H1 (cell line): Measurements from ENCODE around the gene ENO3. TPM values are rescaled to one million over a fixed set of nuclear protein-coding genes. Genes with fewer than 3 reads are reported as not detected.

Experiments
- CTCF ChIA-PET: fragments of 300-600 bp; sonication (Branson Sonifier 250); formaldehyde crosslinking; loops from one replicate; lab custom pipeline; 2021; ENCODE audit not compliant: partially characterized antibody; lab: Charles Lee
- POLR2A ChIA-PET: fragments of 300-600 bp; sonication (Branson Sonifier 250); formaldehyde crosslinking; loops from one replicate; lab custom pipeline; 2021; ENCODE audit warnings: inconsistent platforms; ENCODE audit not compliant: partially characterized antibody; lab: Charles Lee
- DNase-seq, 2 experiments: peaks; one replicate each; pipeline versions ENCODE4 v3.0.0 to v3.0.0-alpha.2; 2010 to 2022; ENCODE audit warnings: low spot score in 2 of 2, low read depth in 1 of 2, mixed read lengths in 1 of 2
- FAIRE-seq: peaks from 2 replicates; lab custom pipeline; 2011; peaks lifted over from hg19 to GRCh38; lab: Jason Lieb, UNC
- H2AFZ ChIP-seq: 2 replicates; pipeline ENCODE4 v1.8.1; 2012; ENCODE audit warnings: low read length, inconsistent platforms
- H2AK5ac ChIP-seq: 2 replicates; pipeline ENCODE4 v1.6.1; 2013; ENCODE audit warnings: low read depth, low read length
- H2BK120ac ChIP-seq: replicated peaks from 2 replicates; pipeline ENCODE3; 2013; ENCODE audit warnings: low read depth, low read length, inconsistent platforms
- H2BK12ac ChIP-seq: 2 replicates; pipeline ENCODE4 v1.6.1; 2013; ENCODE audit warnings: low read depth, low read length
- H2BK15ac ChIP-seq: 2 replicates; pipeline ENCODE4 v1.6.1; 2013; ENCODE audit warnings: low read length
- H2BK20ac ChIP-seq: 2 replicates; pipeline ENCODE4 v1.6.1; 2013; ENCODE audit warnings: low read length
- H2BK5ac ChIP-seq: 2 replicates; pipeline ENCODE4 v1.6.1; 2013; ENCODE audit warnings: low read depth, low read length
- H3K14ac ChIP-seq: 2 replicates; pipeline ENCODE4 v1.6.1; 2013; ENCODE audit warnings: inconsistent platforms; ENCODE audit not compliant: insufficient read length
- H3K18ac ChIP-seq: 2 replicates; pipeline ENCODE4 v1.6.1; 2013; ENCODE audit warnings: low read length; ENCODE audit errors: extremely low read depth
- H3K23ac ChIP-seq: 2 replicates; pipeline ENCODE4 v1.6.1; 2013; ENCODE audit warnings: inconsistent platforms; ENCODE audit not compliant: insufficient read length
- H3K23me2 ChIP-seq: 2 replicates; pipeline ENCODE4 v1.6.1; 2013; ENCODE audit warnings: low read depth, low read length
- H3K27ac ChIP-seq: 2 replicates; pipeline ENCODE4 v1.6.1; 2011; ENCODE audit warnings: low read depth, low read length, inconsistent platforms
- H3K27me3 ChIP-seq, 4 experiments: replicated peaks in 1 of 4; 1 replicate in 1 of 4; 2 replicates in 3 of 4; pipeline versions ENCODE4 v1.6.1 to v1.8.1; 2011 to 2013; ENCODE audit warnings: low read length in 3 of 4, mild to moderate bottlenecking in 3 of 4, inconsistent platforms in 2 of 4, mixed read lengths in 2 of 4, moderate library complexity in 1 of 4; ENCODE audit not compliant: control insufficient read depth in 3 of 4, insufficient read depth in 3 of 4; ENCODE audit errors: extremely low read depth in 1 of 4
- H3K36me3 ChIP-seq, 4 experiments: 2 replicates each; pipeline versions ENCODE4 v1.6.1 to v1.8.1; 2011 to 2013; ENCODE audit warnings: mild to moderate bottlenecking in 4 of 4, low read length in 3 of 4, moderate library complexity in 2 of 4, control low read depth in 1 of 4, inconsistent platforms in 1 of 4; ENCODE audit not compliant: insufficient read depth in 4 of 4, control insufficient read depth in 2 of 4
- H3K4ac ChIP-seq: replicated peaks from 2 replicates; pipeline ENCODE3; 2013; ENCODE audit warnings: low read length, low read depth, mixed read lengths, inconsistent platforms; ENCODE audit not compliant: insufficient read length
- H3K4me1 ChIP-seq, 4 experiments: replicated peaks in 1 of 4; 1 replicate in 1 of 4; 2 replicates in 3 of 4; pipeline versions ENCODE4 v1.6.1 to v1.8.1; 2011 to 2013; ENCODE audit warnings: low read length in 3 of 4, inconsistent platforms in 2 of 4, mixed read lengths in 1 of 4; ENCODE audit not compliant: insufficient read depth in 4 of 4, control insufficient read depth in 3 of 4
- H3K4me2 ChIP-seq, 2 experiments: 2 replicates each; pipeline versions ENCODE4 v1.6.1 to v1.8.1; 2011 to 2013; ENCODE audit warnings: low read depth in 2 of 2, low read length in 2 of 2, control low read depth in 1 of 2, inconsistent platforms in 1 of 2, mild to moderate bottlenecking in 1 of 2; ENCODE audit not compliant: insufficient read depth in 1 of 2
- H3K4me3 ChIP-seq, 4 experiments: fragments of 200-600, 300-600 bp in 1 of 4; sonication (generic), shearing (Covaris generic), sonication (Bioruptor Twin) in 1 of 4; 2 replicates each; pipeline versions ENCODE4 v1.5.1 to v1.8.1; 2011 to 2016; ENCODE audit warnings: low read length in 4 of 4, low read depth in 3 of 4, control low read depth in 2 of 4, inconsistent platforms in 2 of 4, mild to moderate bottlenecking in 2 of 4, mixed read lengths in 1 of 4, moderate library complexity in 1 of 4; ENCODE audit not compliant: insufficient read depth in 2 of 4; ENCODE audit errors: extremely low read depth in 1 of 4
- H3K56ac ChIP-seq: replicated peaks from 2 replicates; pipeline ENCODE3; 2013; ENCODE audit warnings: low read depth, mild to moderate bottlenecking, mixed read lengths, low read length, inconsistent platforms; ENCODE audit not compliant: insufficient read length
- H3K79me1 ChIP-seq: 2 replicates; pipeline ENCODE4 v1.6.1; 2013; ENCODE audit warnings: low read depth, low read length, control low read depth
- H3K79me2 ChIP-seq, 2 experiments: 2 replicates each; pipeline versions ENCODE4 v1.6.1 to v1.8.1; 2012 to 2013; ENCODE audit warnings: low read length in 2 of 2, mild to moderate bottlenecking in 2 of 2, inconsistent platforms in 1 of 2; ENCODE audit not compliant: insufficient read depth in 2 of 2, control insufficient read depth in 1 of 2
- H3K9ac ChIP-seq, 4 experiments: replicated peaks in 1 of 4; 1 replicate in 1 of 4; 2 replicates in 3 of 4; pipeline versions ENCODE4 v1.6.1 to v1.8.1; 2011 to 2013; ENCODE audit warnings: low read depth in 3 of 4, low read length in 3 of 4, control low read depth in 2 of 4, mild to moderate bottlenecking in 2 of 4, moderate library complexity in 2 of 4, inconsistent platforms in 1 of 4; ENCODE audit errors: extremely low read depth in 1 of 4
- H3K9me3 ChIP-seq, 2 experiments: 2 replicates each; pipeline versions ENCODE4 v1.6.1 to v1.8.1; 2012 to 2013; ENCODE audit warnings: mild to moderate bottlenecking in 2 of 2, moderate library complexity in 2 of 2, control low read depth in 1 of 2, inconsistent platforms in 1 of 2, low read depth in 1 of 2, low read length in 1 of 2, mixed read lengths in 1 of 2; ENCODE audit not compliant: insufficient read depth in 2 of 2
- H4K20me1 ChIP-seq, 2 experiments: replicated peaks in 1 of 2; 2 replicates each; pipeline versions ENCODE3 to v1.8.1; 2011 to 2013; ENCODE audit warnings: inconsistent platforms in 2 of 2, low read length in 2 of 2, mild to moderate bottlenecking in 1 of 2; ENCODE audit not compliant: insufficient read depth in 2 of 2, control insufficient read depth in 1 of 2
- H4K5ac ChIP-seq: 2 replicates; pipeline ENCODE4 v1.6.1; 2013; ENCODE audit warnings: low read length, low read depth, mixed read lengths, inconsistent platforms; ENCODE audit not compliant: insufficient read length
- H4K8ac ChIP-seq: 2 replicates; pipeline ENCODE4 v1.8.0; 2013; ENCODE audit warnings: mild to moderate bottlenecking, moderate library complexity, low read length, inconsistent platforms; ENCODE audit not compliant: insufficient read depth; ENCODE audit errors: extremely low read depth
- H4K91ac ChIP-seq: replicated peaks from 2 replicates; pipeline ENCODE3; 2013; ENCODE audit warnings: low read length, mixed read lengths, inconsistent platforms; ENCODE audit not compliant: insufficient read length
- FOSL1 ChIP-seq: IDR thresholded peaks from 2 replicates; pipeline ENCODE4 v1.6.1; 2011; ENCODE audit warnings: mild to moderate bottlenecking, low read depth, low read length, moderate library complexity; ENCODE audit not compliant: insufficient read depth
- GABPA ChIP-seq: IDR thresholded peaks from 2 replicates; pipeline ENCODE4 v1.6.1; 2011; ENCODE audit warnings: mild to moderate bottlenecking, low read length, moderate library complexity, borderline replicate concordance; ENCODE audit not compliant: insufficient read depth
- HDAC2 ChIP-seq, 2 experiments: fragments of 300-600 bp in 1 of 2; sonication (generic) in 1 of 2; IDR thresholded peaks; 2 replicates each; pipeline ENCODE4 v1.6.1; 2011 to 2012; ENCODE audit warnings: low read depth in 2 of 2, low read length in 2 of 2, mild to moderate bottlenecking in 2 of 2, moderate library complexity in 2 of 2, borderline replicate concordance in 1 of 2, inconsistent platforms in 1 of 2
- KDM5A ChIP-seq: fragments of 200-600 bp; IDR thresholded peaks from 2 replicates; pipeline ENCODE4 v1.7.1; 2012; ENCODE audit warnings: mild to moderate bottlenecking, low read length, inconsistent platforms, mixed read lengths
- SAP30 ChIP-seq: fragments of 300-600 bp; sonication (generic); IDR thresholded peaks from 2 replicates; pipeline ENCODE4 v1.7.1; 2012; ENCODE audit warnings: low read length, moderate library complexity, mild to moderate bottlenecking, inconsistent platforms; ENCODE audit not compliant: insufficient read depth, insufficient replicate concordance
- SIN3A ChIP-seq, 2 experiments: IDR thresholded peaks in 1 of 2; conservative IDR thresholded peaks in 1 of 2; 2 replicates each; pipeline ENCODE4 v1.6.1; 2011 to 2012; ENCODE audit warnings: low read length in 2 of 2, improper control_type of control experiment in 1 of 2, low read depth in 1 of 2, mild to moderate bottlenecking in 1 of 2
- TAF1 ChIP-seq: IDR thresholded peaks from 2 replicates; pipeline ENCODE4 v1.6.1; 2011; ENCODE audit warnings: mild to moderate bottlenecking, low read depth, low read length
- TAF7 ChIP-seq: optimal IDR thresholded peaks from 2 replicates; pipeline ENCODE3; 2011; ENCODE audit warnings: low read depth, mild to moderate bottlenecking, inconsistent platforms, low read length, moderate library complexity, borderline replicate concordance
- ZNF274 ChIP-seq: IDR thresholded peaks from 2 replicates; pipeline ENCODE4 v1.7.0; 2012; ENCODE audit warnings: low read length, borderline replicate concordance; ENCODE audit errors: extremely low read depth
- WGBS, 2 experiments: shearing (Covaris generic) in 1 of 2; methylation state at CpG; one replicate each; pipeline versions ENCODE4 v1.1.6 to v1.1.7; 2013 to 2015; ENCODE audit warnings: low lambda C conversion rate in 2 of 2, mixed read lengths in 2 of 2, inconsistent platforms in 1 of 2, low coverage in 1 of 2, missing lambda C conversion rate in 1 of 2; ENCODE audit not compliant: insufficient replicate concordance in 2 of 2, insufficient coverage in 1 of 2, insufficient read length in 1 of 2; ENCODE audit errors: extremely low coverage in 1 of 2, missing lambda C conversion rate in 1 of 2; 5-methylcytosine and 5-hydroxymethylcytosine counted together
- polyA plus RNA-seq, 7 experiments: library from polyadenylated mRNA; depleted of rRNA in 3 of 7; stranded (reverse) in 5 of 7; unstranded in 2 of 7; fragments of >200 nt in 5 of 7; fragments of 200-250 nt in 2 of 7; gene quantifications; 1 replicate in 5 of 7; 2 replicates in 1 of 7; 4 replicates in 1 of 7; pipeline versions ENCODE4 v1.2.1 to v1.2.3, GENCODE V29; 2011 to 2013; ENCODE audit warnings: missing spikeins in 2 of 7, mixed read lengths in 2 of 7
- total RNA-seq: library from RNA; stranded (reverse); fragmentation: NEBNext Ultra II Directional; extraction: Animal tissue kit (Norgen Biotek cat#: 25700); gene quantifications from 2 replicates; pipeline ENCODE4 v1.2.1, GENCODE V29; 2021

The ENO3 gene
- total and polyA plus RNA-seq, 2 of the 8 experiments (the other 6 are each of a cell fraction or from before 2014, with no cell fraction given): 25.0 to 25.7 TPM

GRCh38 chr17:4940555-4941318 lies 10.2 kb upstream of the ENO3 start:
- H2AK5ac ChIP-seq: 0 out of 2 replicates have a peak overlapping the region, but pooled peaks have one; percentile 28
- H3K56ac ChIP-seq: no peak overlapping the region
- H3K9ac ChIP-seq: peak overlapping the region; percentile 82 to 99 (median 92)
- no peak overlapping the region for H2BK15ac ChIP-seq
- peak overlapping the region; percentile 93 to 96 for H3K4me2 ChIP-seq
- 6% methylated on average over 29 of the region's 29 CpGs; no CpG with 5 or more reads in 1 of the 2 experiments for WGBS, 2 experiments
- no peak overlapping the region for H2BK120ac ChIP-seq
- H3K23ac ChIP-seq: no peak overlapping the region
- no peak overlapping the region for H4K91ac ChIP-seq
- no peaks in the 10 kb centered on the region for H3K9me3 ChIP-seq
- H4K8ac ChIP-seq: peak overlapping the region; percentile 76; the same call in 1 of the 2 replicates
- H2BK5ac ChIP-seq: peak overlapping the region; percentile 97
- peaks cover 0 to 45% of the 10 kb centered on the region in 2 experiments; a peak in 3 of 4 replicates for H3K79me2 ChIP-seq
- H4K5ac ChIP-seq: no peak overlapping the region
- no peak overlapping the region for H2BK12ac ChIP-seq
- peaks cover 0 to 11% (median 6%) of the 10 kb centered on the region in 4 experiments; a peak in 5 of 7 replicates for H3K4me1 ChIP-seq
- peaks cover 19% of the 10 kb centered on the region for H3K23me2 ChIP-seq
- peak overlapping the region; percentile 16 for H3K4ac ChIP-seq
- H4K20me1 ChIP-seq: peaks cover 4 to 11% of the 10 kb centered on the region in 2 experiments
- H3K4me3 ChIP-seq: peak overlapping the region; percentile 85 to 94 (median 90)
- DNase-seq (no peak), FAIRE-seq (peak; percentile 39)
- peak overlapping the region; percentile 88 for H3K27ac ChIP-seq
- CTCF ChIA-PET: interaction anchor here (0.8 to 5.9 kb wide), 6 partner anchors 9 to 59 kb away, joined by 3 to 26 read pairs (median 4); no protein-coding TSS in a partner anchor
- H3K79me1 ChIP-seq: peaks cover 9% of the 10 kb centered on the region
- POLR2A ChIA-PET: interaction anchor here (0.7 to 27.4 kb wide), 20 partner anchors 8 to 231 kb away, joined by 3 to 987 read pairs (median 8); partner anchors contain the start of genes ARRB2, C17orf107, CAMTA2 and CHRNE
- peaks cover 20 to 42% (median 30%) of the 10 kb centered on the region in 4 experiments for H3K36me3 ChIP-seq
- H3K18ac ChIP-seq: peak overlapping the region; percentile 55; the same call in 1 of the 2 replicates
- H2AFZ ChIP-seq: no peak overlapping the region
- no peak overlapping the region for H2BK20ac ChIP-seq
- no peaks in the 10 kb centered on the region for H3K27me3 ChIP-seq
- no peak overlapping the region for H3K14ac ChIP-seq
- TF ChIP-seq GABPA: peak; percentile 92; the same call in 1 of the 2 replicates
- no peak for TF ChIP-seq FOSL1
- TF ChIP-seq HDAC2 (IDR thresholded peaks at IDR 0.05; ENCODE audit: borderline replicate concordance in 1 of 2, low read depth in 2 of 2, low read length in 2 of 2): 0 out of 4 replicates have a peak, but pooled peaks of 1 of the 2 experiments have one; percentile 2
- peak; percentile 34 for TF ChIP-seq TAF7
- 0 out of 4 replicates have a peak, but pooled peaks of 1 of the 2 experiments have one; percentile 16 for TF ChIP-seq SIN3A (conservative IDR thresholded peaks at IDR 0.05 in 1 of 2, IDR thresholded peaks at IDR 0.05 in 1 of 2; ENCODE audit: low read depth in 1 of 2, low read length in 2 of 2)
- peak; percentile 77 for TF ChIP-seq SAP30
- peak; percentile 14; the same call in 1 of the 2 replicates for TF ChIP-seq TAF1
- TF ChIP-seq ZNF274: no peak
- 0 out of 2 replicates have a peak, but pooled peaks have one; percentile 29 for TF ChIP-seq KDM5A
